ENCODE results near the gene CTSA. TPM values are rescaled to one million over a fixed set of nuclear protein-coding genes. Genes with fewer than 3 reads are reported as not detected.

The CTSA gene
- total RNA-seq, 1 experiment from 2014 or later = 123 TPM

- no peak for DNase-seq (ENCODE audit: low read depth)
- in situ Hi-C loops (cut with HindIII; ENCODE audit: low pct_unique_long_range_greater_than_20kb, low sequenced_read_pairs) = no loop called here
Measured at GRCh38 chr20:45946149-45946970, 55.2 kb downstream of the CTSA start.

GRCh38 chr20:45947110-45947866 is 56.2 kb downstream of the CTSA start:
- in situ Hi-C loops (cut with HindIII; ENCODE audit: low pct_unique_long_range_greater_than_20kb, low sequenced_read_pairs) = no loop called here
- DNase-seq (ENCODE audit: low read depth) = no peak

GRCh38 chr20:45948261-45948733 is 57.2 kb downstream of the CTSA start:
- no peak for DNase-seq (ENCODE audit: low read depth)
- in situ Hi-C loops (cut with HindIII; ENCODE audit: low pct_unique_long_range_greater_than_20kb, low sequenced_read_pairs) = no loop called here

Other genes starting within 250 kb of the CTSA start
- gene WFDC11, start 221.1 kb upstream of the CTSA start, total RNA-seq (2014; rRNA removed; shearing (Covaris generic); ENCODE audit: low replicate concordance) = not detected in 2 replicates
- not detected in 2 replicates for gene WFDC13, start 189.3 kb upstream of the CTSA start, total RNA-seq (2014; rRNA removed; shearing (Covaris generic); ENCODE audit: low replicate concordance)
- gene WFDC10B, start 186.3 kb upstream of the CTSA start, total RNA-seq (2014; rRNA removed; shearing (Covaris generic); ENCODE audit: low replicate concordance) = not detected in 2 replicates
- gene SPINT4, start 169.0 kb upstream of the CTSA start, total RNA-seq (2014; rRNA removed; shearing (Covaris generic); ENCODE audit: low replicate concordance) = not detected in 2 replicates
- not detected in 2 replicates for gene WFDC3, start 99.5 kb upstream of the CTSA start, total RNA-seq (2014; rRNA removed; shearing (Covaris generic); ENCODE audit: low replicate concordance)
- gene DNTTIP1, start 99.4 kb upstream of the CTSA start, total RNA-seq (2014; rRNA removed; shearing (Covaris generic); ENCODE audit: low replicate concordance) = 74.3 and 111 TPM in 2 replicates
- 112 and 164 TPM in 2 replicates for gene UBE2C, start 78.7 kb upstream of the CTSA start, total RNA-seq (2014; rRNA removed; shearing (Covaris generic); ENCODE audit: low replicate concordance)
- not detected in 2 replicates for gene TNNC2, start 64.0 kb upstream of the CTSA start, total RNA-seq (2014; rRNA removed; shearing (Covaris generic); ENCODE audit: low replicate concordance)
- 72.8 and 87.6 TPM in 2 replicates for gene SNX21, start 57.5 kb upstream of the CTSA start, total RNA-seq (2014; rRNA removed; shearing (Covaris generic); ENCODE audit: low replicate concordance)
- gene ACOT8, start 33.9 kb upstream of the CTSA start, total RNA-seq (2014; rRNA removed; shearing (Covaris generic); ENCODE audit: low replicate concordance) = 43.3 and 48.7 TPM in 2 replicates
- 4.3 and 5.8 TPM in 2 replicates for gene ZSWIM3, start 33.7 kb upstream of the CTSA start, total RNA-seq (2014; rRNA removed; shearing (Covaris generic); ENCODE audit: low replicate concordance)
- 6.3 and 9.8 TPM in 2 replicates for gene ZSWIM1, start 10.1 kb upstream of the CTSA start, total RNA-seq (2014; rRNA removed; shearing (Covaris generic); ENCODE audit: low replicate concordance)
- gene SPATA25, start 3.7 kb upstream of the CTSA start, total RNA-seq (2014; rRNA removed; shearing (Covaris generic); ENCODE audit: low replicate concordance) = 0.43 TPM in 1 of 2 replicates, not detected in the other
- 3.4 and 5.2 TPM in 2 replicates for gene NEURL2, start 127 bp upstream of the CTSA start, total RNA-seq (2014; rRNA removed; shearing (Covaris generic); ENCODE audit: low replicate concordance)
- 6.5 and 9.1 TPM in 2 replicates for gene PLTP, start 20.8 kb downstream of the CTSA start, total RNA-seq (2014; rRNA removed; shearing (Covaris generic); ENCODE audit: low replicate concordance)
- gene PCIF1, start 43.3 kb downstream of the CTSA start, total RNA-seq (2014; rRNA removed; shearing (Covaris generic); ENCODE audit: low replicate concordance) = 5.2 and 14.2 TPM in 2 replicates
- gene ZNF335, start 80.9 kb downstream of the CTSA start, total RNA-seq (2014; rRNA removed; shearing (Covaris generic); ENCODE audit: low replicate concordance) = 4.8 and 5.4 TPM in 2 replicates
- gene MMP9, start 117.6 kb downstream of the CTSA start, total RNA-seq (2014; rRNA removed; shearing (Covaris generic); ENCODE audit: low replicate concordance) = 0.06 and 0.07 TPM in 2 replicates
- gene SLC12A5, start 137.9 kb downstream of the CTSA start, total RNA-seq (2014; rRNA removed; shearing (Covaris generic); ENCODE audit: low replicate concordance) = 7.9 TPM in 1 of 2 replicates, not detected in the other
- gene NCOA5, start 198.6 kb downstream of the CTSA start, total RNA-seq (2014; rRNA removed; shearing (Covaris generic); ENCODE audit: low replicate concordance) = 6.7 and 9.2 TPM in 2 replicates
- gene CD40, start 227.0 kb downstream of the CTSA start, total RNA-seq (2014; rRNA removed; shearing (Covaris generic); ENCODE audit: low replicate concordance) = 24.1 and 29.9 TPM in 2 replicates